ENCODE results near the gene ARPP19.

DNA sequence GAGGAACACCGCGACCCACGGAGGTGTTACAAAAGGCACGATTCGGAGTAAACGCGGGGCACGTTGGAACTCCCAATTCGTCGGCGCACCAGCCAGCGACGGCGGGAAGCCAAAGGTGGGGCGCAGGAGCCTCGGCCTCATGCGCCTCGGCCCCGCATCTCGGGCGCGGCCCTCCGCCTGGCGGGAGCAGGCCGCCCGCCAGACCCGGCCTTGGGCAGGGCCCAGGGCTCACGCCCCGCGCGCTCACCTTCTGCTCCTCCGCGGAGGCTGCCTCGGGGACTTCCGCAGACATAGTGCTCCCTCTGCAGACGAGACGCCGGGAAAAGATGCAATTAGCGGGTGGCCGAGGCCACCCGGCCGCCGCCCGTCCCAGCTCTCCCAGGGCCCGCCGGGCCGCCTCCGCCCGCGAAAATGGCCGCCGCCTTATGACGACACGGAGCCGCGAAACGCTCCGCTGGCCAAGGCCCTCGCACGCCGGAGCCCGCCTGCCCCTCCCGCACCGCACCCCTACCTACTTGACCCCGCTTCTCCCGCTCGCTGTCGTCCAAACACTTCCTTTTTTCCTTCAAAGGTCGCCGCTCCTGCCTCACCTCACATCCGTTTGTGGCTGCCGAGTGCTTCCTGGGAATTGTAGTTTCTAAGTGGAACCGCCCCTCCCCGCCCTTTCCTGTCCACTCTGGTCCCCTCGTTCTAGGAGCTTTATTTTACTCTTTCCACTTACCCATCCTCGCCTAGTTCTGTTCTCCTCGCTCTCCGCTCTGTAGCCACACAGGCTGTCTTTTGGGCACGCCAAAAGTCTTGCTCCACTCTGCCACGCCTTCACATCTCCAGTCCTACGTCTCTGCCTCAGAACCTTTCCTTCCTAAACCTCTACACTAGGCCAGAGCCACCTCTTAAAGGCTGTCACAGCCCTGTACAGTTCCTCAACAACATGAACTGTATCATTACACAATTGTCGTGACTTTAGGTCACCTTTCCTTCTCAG lies at the start of gene ARPP19:
- TF ChIP-seq, protein P1, sequence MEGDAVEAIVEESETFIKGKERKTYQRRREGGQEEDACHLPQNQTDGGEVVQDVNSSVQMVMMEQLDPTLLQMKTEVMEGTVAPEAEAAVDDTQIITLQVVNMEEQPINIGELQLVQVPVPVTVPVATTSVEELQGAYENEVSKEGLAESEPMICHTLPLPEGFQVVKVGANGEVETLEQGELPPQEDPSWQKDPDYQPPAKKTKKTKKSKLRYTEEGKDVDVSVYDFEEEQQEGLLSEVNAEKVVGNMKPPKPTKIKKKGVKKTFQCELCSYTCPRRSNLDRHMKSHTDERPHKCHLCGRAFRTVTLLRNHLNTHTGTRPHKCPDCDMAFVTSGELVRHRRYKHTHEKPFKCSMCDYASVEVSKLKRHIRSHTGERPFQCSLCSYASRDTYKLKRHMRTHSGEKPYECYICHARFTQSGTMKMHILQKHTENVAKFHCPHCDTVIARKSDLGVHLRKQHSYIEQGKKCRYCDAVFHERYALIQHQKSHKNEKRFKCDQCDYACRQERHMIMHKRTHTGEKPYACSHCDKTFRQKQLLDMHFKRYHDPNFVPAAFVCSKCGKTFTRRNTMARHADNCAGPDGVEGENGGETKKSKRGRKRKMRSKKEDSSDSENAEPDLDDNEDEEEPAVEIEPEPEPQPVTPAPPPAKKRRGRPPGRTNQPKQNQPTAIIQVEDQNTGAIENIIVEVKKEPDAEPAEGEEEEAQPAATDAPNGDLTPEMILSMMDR (conservative IDR thresholded peaks at IDR 0.05; ENCODE audit: low read length), result peak; percentile 58
- TF ChIP-seq EZH2phosphoT487 (IDR thresholded peaks at IDR 0.05; ENCODE audit: borderline replicate concordance, low read depth, low read length), result no peak
